Keratinocyte (primary cell): ENCODE data around the gene SREBF1. TPM values are rescaled to one million over a fixed set of nuclear protein-coding genes. Genes with fewer than 3 reads are reported as not detected.

Source experiments
- DNase-seq: peaks from one replicate; pipeline ENCODE4 v3.0.0-alpha.2; 2011; ENCODE audit warnings: low read depth, missing footprints, low spot score
- FAIRE-seq: peaks from 2 replicates; lab custom pipeline; 2011; peaks lifted over from hg19 to GRCh38; lab: Jason Lieb, UNC
- H2AFZ ChIP-seq: 2 replicates; pipeline ENCODE4 v1.6.0; 2012; ENCODE audit warnings: low read length, control low read depth, inconsistent platforms; ENCODE audit not compliant: control insufficient read depth
- H3K27ac ChIP-seq: 2 replicates; pipeline ENCODE4 v1.5.1; 2011; ENCODE audit warnings: low read length; ENCODE audit not compliant: control insufficient read depth, insufficient read depth
- H3K27me3 ChIP-seq: 3 replicates; pipeline ENCODE4 v1.6.0; 2011; ENCODE audit warnings: low read length; ENCODE audit not compliant: control insufficient read depth, insufficient read depth; ENCODE audit errors: extremely low read depth
- H3K36me3 ChIP-seq, 2 experiments: 2 replicates in 1 of 2; 3 replicates in 1 of 2; pipeline ENCODE4 v1.5.1; 2011; ENCODE audit warnings: low read length in 2 of 2, mild to moderate bottlenecking in 1 of 2; ENCODE audit not compliant: control insufficient read depth in 2 of 2, insufficient read depth in 2 of 2; ENCODE audit errors: extremely low read depth in 1 of 2
- H3K4me1 ChIP-seq: 3 replicates; pipeline ENCODE4 v1.5.1; 2011; ENCODE audit warnings: low read length; ENCODE audit not compliant: control insufficient read depth, insufficient read depth; ENCODE audit errors: extremely low read depth
- H3K4me2 ChIP-seq: 3 replicates; pipeline ENCODE4 v1.6.0; 2011; ENCODE audit warnings: low read depth, low read length; ENCODE audit not compliant: control insufficient read depth, insufficient read depth; ENCODE audit errors: extremely low read depth
- H3K4me3 ChIP-seq, 3 experiments: fragments of 200-600 bp in 1 of 3; sonication (generic) in 1 of 3; 2 replicates in 2 of 3; 3 replicates in 1 of 3; pipeline ENCODE4 v1.5.1; 2011 to 2016; ENCODE audit warnings: low read length in 3 of 3, mild to moderate bottlenecking in 3 of 3, control low read depth in 2 of 3, inconsistent platforms in 1 of 3, low read depth in 1 of 3, mixed read lengths in 1 of 3, mixed run types in 1 of 3, moderate library complexity in 1 of 3; ENCODE audit not compliant: control insufficient read depth in 2 of 3, insufficient read depth in 2 of 3; ENCODE audit errors: extremely low read depth in 1 of 3
- H3K79me2 ChIP-seq: 2 replicates; pipeline ENCODE4 v1.6.0; 2012; ENCODE audit warnings: low read length; ENCODE audit not compliant: control insufficient read depth, insufficient read depth
- H3K9ac ChIP-seq: 3 replicates; pipeline ENCODE4 v1.6.0; 2011; ENCODE audit warnings: low read length; ENCODE audit not compliant: control insufficient read depth, insufficient read depth; ENCODE audit errors: extremely low read depth
- H3K9me1 ChIP-seq: 3 replicates; pipeline ENCODE4 v1.6.0; 2011; ENCODE audit warnings: low read length; ENCODE audit not compliant: control insufficient read depth, insufficient read depth; ENCODE audit errors: extremely low read depth
- H3K9me3 ChIP-seq: 2 replicates; pipeline ENCODE4 v1.5.1; 2012; ENCODE audit warnings: low read depth, low read length; ENCODE audit not compliant: control insufficient read depth
- H4K20me1 ChIP-seq: 3 replicates; pipeline ENCODE4 v1.6.0; 2011; ENCODE audit warnings: low read length; ENCODE audit not compliant: control insufficient read depth, insufficient read depth; ENCODE audit errors: extremely low read depth
- EZH2 ChIP-seq: IDR thresholded peaks from one replicate; pipeline ENCODE4 v1.6.1; 2012; ENCODE audit warnings: inconsistent platforms, mild to moderate bottlenecking, low read length, moderate library complexity
- dilution Hi-C: fragments of 300-500 bp; cut with MboI; formaldehyde crosslinking; loops from one replicate; pipeline ENCODE4 v1.7.0; 2020; ENCODE audit warnings: low sequenced_read_pairs; ENCODE audit not compliant: extremely low pct_ligation_motif_present
- polyA plus RNA-seq, 5 experiments: library from polyadenylated mRNA; depleted of rRNA in 3 of 5; stranded (reverse) in 3 of 5; stranded (forward) in 1 of 5; unstranded in 1 of 5; fragments of >200 nt; gene quantifications; 1 replicate in 1 of 5; 2 replicates in 3 of 5; 3 replicates in 1 of 5; pipeline versions ENCODE4 v1.2.1 to v1.2.3, GENCODE V29; 2011 to 2012; ENCODE audit warnings: missing spikeins in 2 of 5, low read depth in 1 of 5, low replicate concordance in 1 of 5
- TF ChIP-seq, protein P1 (sequence below), 3 experiments: IDR thresholded peaks in 1 of 3; conservative IDR thresholded peaks in 1 of 3; optimal IDR thresholded peaks in 1 of 3; 2 replicates in 2 of 3; 3 replicates in 1 of 3; pipeline versions ENCODE3 to v1.5.1; 2011; ENCODE audit warnings: low read length in 3 of 3, mild to moderate bottlenecking in 3 of 3, moderate library complexity in 2 of 3, control low read depth in 1 of 3, inconsistent platforms in 1 of 3; ENCODE audit not compliant: insufficient read depth in 2 of 3; ENCODE audit errors: extremely low read depth in 1 of 3

The SREBF1 gene
- polyA plus RNA-seq, 1 donor (not counting 4 experiments of a cell fraction or from before 2014, with no cell fraction given) = 51.7 TPM

DNA sequence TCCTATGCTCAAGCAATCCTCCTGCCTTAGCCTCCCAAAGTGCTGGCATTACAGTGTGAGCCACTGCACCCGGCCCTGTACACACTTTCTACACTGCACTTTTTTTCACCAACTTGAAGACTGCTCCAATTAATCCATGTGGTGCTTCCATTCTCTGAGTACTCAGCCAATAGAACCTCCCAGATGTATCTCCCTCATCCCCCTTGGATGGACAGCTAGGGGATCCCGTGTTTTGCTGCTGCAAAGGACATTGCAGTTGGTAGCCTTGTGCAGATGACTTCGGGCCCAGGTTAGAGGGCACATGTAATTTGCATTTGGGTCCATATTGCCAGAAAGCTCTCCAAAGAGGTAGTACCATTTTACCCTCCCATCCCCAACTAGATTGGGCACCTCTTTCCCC lies 59.9 kb downstream of the SREBF1 start:
- H3K9ac ChIP-seq = no peak overlapping the region
- no peaks in the 10 kb centered on the region for H4K20me1 ChIP-seq
- TF ChIP-seq, protein P1, sequence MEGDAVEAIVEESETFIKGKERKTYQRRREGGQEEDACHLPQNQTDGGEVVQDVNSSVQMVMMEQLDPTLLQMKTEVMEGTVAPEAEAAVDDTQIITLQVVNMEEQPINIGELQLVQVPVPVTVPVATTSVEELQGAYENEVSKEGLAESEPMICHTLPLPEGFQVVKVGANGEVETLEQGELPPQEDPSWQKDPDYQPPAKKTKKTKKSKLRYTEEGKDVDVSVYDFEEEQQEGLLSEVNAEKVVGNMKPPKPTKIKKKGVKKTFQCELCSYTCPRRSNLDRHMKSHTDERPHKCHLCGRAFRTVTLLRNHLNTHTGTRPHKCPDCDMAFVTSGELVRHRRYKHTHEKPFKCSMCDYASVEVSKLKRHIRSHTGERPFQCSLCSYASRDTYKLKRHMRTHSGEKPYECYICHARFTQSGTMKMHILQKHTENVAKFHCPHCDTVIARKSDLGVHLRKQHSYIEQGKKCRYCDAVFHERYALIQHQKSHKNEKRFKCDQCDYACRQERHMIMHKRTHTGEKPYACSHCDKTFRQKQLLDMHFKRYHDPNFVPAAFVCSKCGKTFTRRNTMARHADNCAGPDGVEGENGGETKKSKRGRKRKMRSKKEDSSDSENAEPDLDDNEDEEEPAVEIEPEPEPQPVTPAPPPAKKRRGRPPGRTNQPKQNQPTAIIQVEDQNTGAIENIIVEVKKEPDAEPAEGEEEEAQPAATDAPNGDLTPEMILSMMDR (optimal IDR thresholded peaks at IDR 0.05 in 1 of 3, IDR thresholded peaks at IDR 0.05 in 1 of 3, conservative IDR thresholded peaks at IDR 0.05 in 1 of 3; ENCODE audit: extremely low read depth in 1 of 3, insufficient read depth in 2 of 3, low read length in 3 of 3) = no peak
- no peak for TF ChIP-seq EZH2
- DNase-seq = no peak
- H3K36me3 ChIP-seq = peaks cover 0 to 4% of the 10 kb centered on the region in 2 experiments
- H3K4me1 ChIP-seq = peaks cover 33% of the 10 kb centered on the region
- H3K4me3 ChIP-seq = no peak overlapping the region
- no peaks in the 10 kb centered on the region for H3K9me1 ChIP-seq
- H3K79me2 ChIP-seq = peaks cover 32% of the 10 kb centered on the region
- H3K4me2 ChIP-seq = no peak overlapping the region
- no peaks in the 10 kb centered on the region for H3K9me3 ChIP-seq
- no peaks in the 10 kb centered on the region for H3K27me3 ChIP-seq
- no peak for FAIRE-seq
- dilution Hi-C loops = no loop called here
- no peak overlapping the region for H2AFZ ChIP-seq
- H3K27ac ChIP-seq = no peak overlapping the region

DNA sequence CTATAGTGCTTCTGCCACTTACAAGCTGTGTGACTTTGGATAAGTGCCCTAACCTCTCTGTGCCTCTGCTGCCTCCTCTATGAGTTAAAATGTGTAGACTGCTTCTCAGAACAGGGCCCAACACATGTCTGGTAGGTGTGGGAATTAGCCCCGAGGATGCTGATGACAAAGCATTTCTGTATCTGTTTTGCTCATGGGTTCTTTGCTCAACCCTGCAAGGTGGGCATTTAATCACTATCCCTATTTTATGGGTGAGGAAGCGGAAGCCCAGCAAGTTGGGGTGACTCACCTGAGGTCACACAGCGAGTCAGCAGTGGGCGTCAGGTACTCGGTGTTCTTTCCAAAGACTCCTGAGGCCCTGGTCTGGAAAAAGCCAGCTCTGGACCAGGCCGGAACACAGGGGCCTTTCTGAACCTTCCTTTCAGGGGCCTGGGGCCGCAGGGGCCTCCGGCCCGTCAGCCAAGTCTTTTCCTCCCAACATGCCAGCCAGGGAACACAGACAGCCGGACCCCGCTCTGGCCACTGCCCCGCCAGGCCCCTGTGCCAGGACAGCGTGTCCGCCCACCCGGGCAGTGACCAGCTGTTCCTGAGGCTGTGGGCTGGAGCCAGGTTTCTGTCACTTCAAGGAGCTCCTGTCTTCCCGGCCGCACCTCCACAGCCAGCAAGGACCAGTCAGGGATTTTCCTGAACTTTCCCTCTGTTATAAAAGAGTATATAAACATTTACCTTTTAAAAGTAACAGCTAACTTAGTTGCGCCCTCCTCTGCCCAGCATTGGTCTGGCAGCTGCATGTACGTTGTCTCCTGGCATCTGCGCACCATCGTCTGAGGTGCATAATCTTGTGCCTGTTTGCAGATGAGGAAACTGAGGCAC lies 62.5 kb downstream of the SREBF1 start:
- peak; percentile 73 for DNase-seq
- dilution Hi-C loops = no loop called here
- H4K20me1 ChIP-seq = no peaks in the 10 kb centered on the region
- H3K9ac ChIP-seq = peak overlapping the region; percentile 88
- H3K4me1 ChIP-seq = peaks cover 19% of the 10 kb centered on the region
- peak overlapping the region in 1 of 3 experiments; percentile 46 for H3K4me3 ChIP-seq
- H3K79me2 ChIP-seq = peaks cover 45% of the 10 kb centered on the region
- peaks cover 0 to 4% of the 10 kb centered on the region in 2 experiments for H3K36me3 ChIP-seq
- no peaks in the 10 kb centered on the region for H3K27me3 ChIP-seq
- peak overlapping the region; percentile 76 for H3K4me2 ChIP-seq
- H3K27ac ChIP-seq = peak overlapping the region; percentile 97
- no peaks in the 10 kb centered on the region for H3K9me3 ChIP-seq
- TF ChIP-seq EZH2 = no peak
- TF ChIP-seq, protein P1 (optimal IDR thresholded peaks at IDR 0.05 in 1 of 3, IDR thresholded peaks at IDR 0.05 in 1 of 3, conservative IDR thresholded peaks at IDR 0.05 in 1 of 3; ENCODE audit: extremely low read depth in 1 of 3, insufficient read depth in 2 of 3, low read length in 3 of 3) = peak; percentile 60 to 82 (median 72)
- H2AFZ ChIP-seq = no peak overlapping the region
- H3K9me1 ChIP-seq = no peaks in the 10 kb centered on the region
- peak; percentile 98 for FAIRE-seq
